ENCODE results near the gene ATP2C2.

The ATP2C2 gene

DNA sequence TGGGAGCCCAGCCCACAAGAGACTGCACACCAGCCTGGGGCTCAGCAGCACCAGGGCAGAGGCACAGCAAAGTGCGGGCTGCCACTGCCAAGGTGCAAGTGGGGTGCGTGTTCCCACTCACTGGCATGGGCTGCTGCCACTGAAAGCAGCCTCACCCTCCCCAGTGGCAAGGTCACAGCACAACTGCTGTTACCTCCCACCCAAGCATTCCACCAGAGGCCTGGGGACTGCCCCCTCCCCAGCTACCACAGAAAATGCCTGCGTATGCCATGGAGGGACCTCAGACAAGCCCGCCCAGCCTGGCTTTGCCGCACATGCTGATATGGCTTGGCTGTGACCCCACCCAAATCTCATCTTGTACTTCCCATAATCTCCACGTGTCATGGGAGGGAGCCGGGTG, 103.0 kb downstream of the ATP2C2 start:
- no peak for DNase-seq (ENCODE audit: low read depth)

DNA sequence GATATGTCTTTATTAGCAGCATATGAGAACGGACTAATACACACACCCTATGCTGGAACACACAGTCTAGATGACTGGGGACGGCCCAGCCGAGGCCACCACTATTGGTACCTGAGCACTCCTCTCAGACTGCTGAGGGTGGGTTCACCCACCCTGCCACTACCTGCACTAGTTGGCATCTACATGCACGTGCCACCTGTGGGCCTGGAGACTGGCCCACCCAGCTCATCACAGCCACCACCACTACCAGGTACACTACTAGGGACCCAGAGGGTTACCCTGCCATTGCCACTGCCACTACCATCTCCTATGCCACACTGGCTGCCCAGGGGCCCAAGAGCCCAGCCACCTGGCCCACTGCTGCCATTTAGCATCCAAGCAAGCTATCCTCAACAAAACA, 103.6 kb downstream of the ATP2C2 start:
- H3K4me3 ChIP-seq (ENCODE audit: low read depth, low read length) = no peak overlapping the region
- no peak for DNase-seq (ENCODE audit: low read depth)
- TF ChIP-seq, protein P1, sequence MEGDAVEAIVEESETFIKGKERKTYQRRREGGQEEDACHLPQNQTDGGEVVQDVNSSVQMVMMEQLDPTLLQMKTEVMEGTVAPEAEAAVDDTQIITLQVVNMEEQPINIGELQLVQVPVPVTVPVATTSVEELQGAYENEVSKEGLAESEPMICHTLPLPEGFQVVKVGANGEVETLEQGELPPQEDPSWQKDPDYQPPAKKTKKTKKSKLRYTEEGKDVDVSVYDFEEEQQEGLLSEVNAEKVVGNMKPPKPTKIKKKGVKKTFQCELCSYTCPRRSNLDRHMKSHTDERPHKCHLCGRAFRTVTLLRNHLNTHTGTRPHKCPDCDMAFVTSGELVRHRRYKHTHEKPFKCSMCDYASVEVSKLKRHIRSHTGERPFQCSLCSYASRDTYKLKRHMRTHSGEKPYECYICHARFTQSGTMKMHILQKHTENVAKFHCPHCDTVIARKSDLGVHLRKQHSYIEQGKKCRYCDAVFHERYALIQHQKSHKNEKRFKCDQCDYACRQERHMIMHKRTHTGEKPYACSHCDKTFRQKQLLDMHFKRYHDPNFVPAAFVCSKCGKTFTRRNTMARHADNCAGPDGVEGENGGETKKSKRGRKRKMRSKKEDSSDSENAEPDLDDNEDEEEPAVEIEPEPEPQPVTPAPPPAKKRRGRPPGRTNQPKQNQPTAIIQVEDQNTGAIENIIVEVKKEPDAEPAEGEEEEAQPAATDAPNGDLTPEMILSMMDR (IDR thresholded peaks at IDR 0.05; ENCODE audit: low read depth, low read length, missing control alignments) = no peak

More for the DNA sequence above, 103.0 kb downstream of the ATP2C2 start:
- H3K4me3 ChIP-seq (ENCODE audit: low read depth, low read length) = no peak overlapping the region
- TF ChIP-seq, protein P1 (IDR thresholded peaks at IDR 0.05; ENCODE audit: low read depth, low read length, missing control alignments) = no peak

DNA sequence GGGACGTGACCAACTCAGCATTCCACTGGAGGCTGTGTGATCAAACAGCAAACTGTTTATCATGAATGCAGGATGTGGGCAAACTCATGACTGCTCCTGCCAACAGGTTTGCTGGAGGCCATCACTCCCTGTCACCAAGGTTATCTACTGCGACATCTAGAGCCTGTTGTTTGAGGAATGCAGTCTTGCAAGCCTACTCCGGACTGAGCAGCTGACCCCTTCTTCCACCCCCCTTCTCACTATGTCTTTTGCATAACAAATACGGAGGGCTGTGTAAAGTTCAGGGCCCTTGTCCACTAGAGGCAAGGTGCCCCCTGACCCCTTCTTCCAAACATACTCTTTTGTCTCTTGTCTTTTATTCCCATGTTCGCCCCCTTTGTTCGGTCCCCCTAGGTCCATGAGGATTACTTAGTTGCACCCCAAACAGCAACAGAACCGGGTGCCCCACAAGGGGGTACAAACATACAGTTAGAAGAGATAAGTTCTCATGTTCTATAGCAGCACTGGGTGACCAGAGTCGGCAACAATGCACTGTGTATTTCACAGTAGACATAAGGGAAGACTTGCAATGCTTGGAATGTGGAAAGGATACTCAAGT, 107.4 kb downstream of the ATP2C2 start:
- TF ChIP-seq, protein P1 (IDR thresholded peaks at IDR 0.05; ENCODE audit: low read depth, low read length, missing control alignments) = no peak
- H3K4me3 ChIP-seq (ENCODE audit: low read depth, low read length) = no peak overlapping the region
- DNase-seq (ENCODE audit: low read depth) = no peak

- no peak for DNase-seq (ENCODE audit: low read depth)
- TF ChIP-seq, protein P1 (IDR thresholded peaks at IDR 0.05; ENCODE audit: low read depth, low read length, missing control alignments) = no peak
- H3K4me3 ChIP-seq (ENCODE audit: low read depth, low read length) = no peak overlapping the region
Measured at GRCh38 chr16:84476401-84476800, 108.1 kb downstream of the ATP2C2 start.

- H3K4me3 ChIP-seq (ENCODE audit: low read depth, low read length) = no peak overlapping the region
- TF ChIP-seq, protein P1 (IDR thresholded peaks at IDR 0.05; ENCODE audit: low read depth, low read length, missing control alignments) = no peak
- DNase-seq (ENCODE audit: low read depth) = no peak
Measured at GRCh38 chr16:84477661-84478060, 109.3 kb downstream of the ATP2C2 start.

- no peak for DNase-seq (ENCODE audit: low read depth)
- H3K4me3 ChIP-seq (ENCODE audit: low read depth, low read length) = no peak overlapping the region
- TF ChIP-seq, protein P1 (IDR thresholded peaks at IDR 0.05; ENCODE audit: low read depth, low read length, missing control alignments) = no peak
Measured at GRCh38 chr16:84478172-84478947, 110.0 kb downstream of the ATP2C2 start.

All from GM12864 (cell line).